IgD-negative memory B cell (primary cell): ENCODE results near the gene NARS2. TPM values are rescaled to one million over a fixed set of nuclear protein-coding genes. Genes with fewer than 3 reads are reported as not detected.
A peak's percentile ranks its signal among the peaks of the same experiment; 100 is the strongest.
"Not testable (repeated sequence)": the region's sequence is repeated elsewhere in the genome, so short reads cannot be mapped to it uniquely, and the experiment has no call there.

Experiments
- H3K27ac Mint-ChIP-seq, 3 donors: one replicate each; pipeline ENCODE4 v1.8.0; 2020 to 2022; ENCODE audit warnings: mild to moderate bottlenecking in 3 of 3, mixed read lengths in 3 of 3, moderate library complexity in 1 of 3
- H3K27me3 Mint-ChIP-seq: one replicate; pipeline ENCODE4 v1.8.0; 2021; ENCODE audit warnings: mixed read lengths
- H3K36me3 Mint-ChIP-seq: one replicate; pipeline ENCODE4 v1.8.0; 2020; ENCODE audit warnings: mild to moderate bottlenecking, mixed read lengths
- H3K4me1 Mint-ChIP-seq, 3 donors: one replicate each; pipeline ENCODE4 v1.8.0; 2020 to 2022; ENCODE audit warnings: mixed read lengths in 3 of 3, mild to moderate bottlenecking in 1 of 3
- H3K4me3 Mint-ChIP-seq, 4 donors: one replicate each; pipeline ENCODE4 v1.8.0; 2020 to 2022; ENCODE audit warnings: mild to moderate bottlenecking in 4 of 4, mixed read lengths in 4 of 4, moderate library complexity in 3 of 4
- H3K9me3 Mint-ChIP-seq, 3 donors: one replicate each; pipeline ENCODE4 v1.8.0; 2020 to 2021; ENCODE audit warnings: mixed read lengths in 3 of 3, mild to moderate bottlenecking in 1 of 3
- polyA plus RNA-seq: library from polyadenylated mRNA; unstranded; fragments of 300-500 nt; fragmentation: Illumina TruSeq; gene quantifications from one replicate; pipeline ENCODE4 v1.2.3, GENCODE V29; 2021

The NARS2 gene
- polyA plus RNA-seq, 1 donor from 2014 or later = 13.5 TPM

GRCh38 chr11:78540256-78540655 is 34.4 kb downstream of the NARS2 start:
- Mint-ChIP-seq H3K4me3 (no peak overlapping the region), H3K27ac (peak overlapping the region in 1 of 3 donors; percentile 39), H3K4me1 (peaks cover 16 to 24% (median 21%) of the 10 kb centered on the region in 3 donors), H3K36me3 (peaks cover 12% of the 10 kb centered on the region), H3K9me3 (no peaks in the 10 kb centered on the region), H3K27me3 (no peaks in the 10 kb centered on the region)

DNA sequence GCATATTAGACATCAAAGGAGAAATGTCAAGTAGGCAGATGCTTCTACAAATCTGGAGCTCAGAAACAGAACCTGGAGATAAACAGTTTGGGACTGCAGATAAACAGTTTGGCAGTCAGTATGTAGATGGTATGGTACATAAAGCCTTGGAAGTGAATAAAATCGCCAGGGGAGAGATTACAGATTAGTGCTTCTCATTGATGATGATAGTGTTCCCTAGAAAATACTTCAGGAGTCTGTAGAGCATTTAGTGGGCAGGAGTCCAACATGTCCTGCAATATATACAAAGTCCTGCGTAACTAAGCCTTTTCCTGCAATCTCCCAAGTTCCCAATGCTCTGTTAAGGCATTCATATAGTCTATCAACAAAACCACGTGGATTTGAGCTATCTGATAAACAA is 35.2 kb downstream of the NARS2 start:
- H3K27me3 Mint-ChIP-seq = no peaks in the 10 kb centered on the region
- H3K4me1 Mint-ChIP-seq = peaks cover 21 to 28% (median 24%) of the 10 kb centered on the region in 3 donors
- H3K36me3 Mint-ChIP-seq = peaks cover 11% of the 10 kb centered on the region
- no peak overlapping the region for H3K4me3 Mint-ChIP-seq
- H3K9me3 Mint-ChIP-seq = no peaks in the 10 kb centered on the region
- peak overlapping the region in 1 of 3 donors; percentile 13 for H3K27ac Mint-ChIP-seq

DNA sequence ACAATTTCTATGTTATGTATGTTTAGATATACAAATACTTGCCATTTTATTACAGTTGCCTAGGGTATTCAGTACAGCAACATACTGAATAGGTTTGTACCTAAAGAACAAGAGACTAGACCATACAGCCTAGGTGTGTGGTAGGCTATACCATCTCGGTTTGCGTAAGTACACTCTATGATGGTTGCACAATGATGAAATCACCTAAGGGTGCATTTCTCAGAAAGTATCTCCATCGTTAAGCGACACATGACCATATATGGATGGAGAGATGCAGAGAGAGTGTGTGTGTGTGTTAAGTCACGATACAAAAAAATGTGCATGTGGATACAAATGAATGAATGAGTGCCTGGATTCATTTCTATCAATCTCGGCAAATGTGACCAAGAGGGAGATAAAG is 37.7 kb downstream of the NARS2 start:
- H3K4me3 Mint-ChIP-seq = no peak overlapping the region
- peaks cover 9% of the 10 kb centered on the region for H3K36me3 Mint-ChIP-seq
- peaks cover 31 to 37% (median 32%) of the 10 kb centered on the region in 3 donors for H3K4me1 Mint-ChIP-seq
- no peak overlapping the region for H3K27ac Mint-ChIP-seq
- no peaks in the 10 kb centered on the region for H3K27me3 Mint-ChIP-seq
- no peaks in the 10 kb centered on the region for H3K9me3 Mint-ChIP-seq

GRCh38 chr11:78535920-78536319 is 38.7 kb downstream of the NARS2 start:
- peaks cover 9% of the 10 kb centered on the region for H3K36me3 Mint-ChIP-seq
- H3K9me3 Mint-ChIP-seq = no peaks in the 10 kb centered on the region
- no peaks in the 10 kb centered on the region for H3K27me3 Mint-ChIP-seq
- no peak overlapping the region for H3K4me3 Mint-ChIP-seq
- no peak overlapping the region for H3K27ac Mint-ChIP-seq
- H3K4me1 Mint-ChIP-seq = peaks cover 27 to 33% (median 29%) of the 10 kb centered on the region in 3 donors

DNA sequence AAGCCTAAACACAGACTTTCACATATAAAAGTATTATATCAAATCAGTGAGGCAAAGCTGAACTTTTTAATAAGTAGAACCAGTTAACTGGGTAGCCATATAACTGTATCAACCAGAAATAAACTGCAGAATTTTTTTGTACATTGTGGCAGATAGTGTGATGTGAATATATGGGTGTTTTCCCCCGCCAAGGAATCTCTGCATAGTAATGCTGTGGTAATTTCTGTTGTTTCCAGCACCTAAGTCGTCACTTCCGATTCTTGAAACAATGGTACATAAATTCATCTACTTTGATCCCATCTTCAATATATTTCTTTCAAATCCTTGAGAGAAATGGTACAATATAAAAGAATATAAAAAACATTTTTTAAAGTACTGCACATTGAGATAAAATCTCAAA is 39.6 kb downstream of the NARS2 start:
- H3K27ac Mint-ChIP-seq = peak overlapping the region in 1 of 3 donors; percentile 40
- no peak overlapping the region for H3K4me3 Mint-ChIP-seq
- peaks cover 7% of the 10 kb centered on the region for H3K36me3 Mint-ChIP-seq
- H3K9me3 Mint-ChIP-seq = no peaks in the 10 kb centered on the region
- no peaks in the 10 kb centered on the region for H3K27me3 Mint-ChIP-seq
- peaks cover 27 to 29% (median 29%) of the 10 kb centered on the region in 3 donors for H3K4me1 Mint-ChIP-seq

DNA sequence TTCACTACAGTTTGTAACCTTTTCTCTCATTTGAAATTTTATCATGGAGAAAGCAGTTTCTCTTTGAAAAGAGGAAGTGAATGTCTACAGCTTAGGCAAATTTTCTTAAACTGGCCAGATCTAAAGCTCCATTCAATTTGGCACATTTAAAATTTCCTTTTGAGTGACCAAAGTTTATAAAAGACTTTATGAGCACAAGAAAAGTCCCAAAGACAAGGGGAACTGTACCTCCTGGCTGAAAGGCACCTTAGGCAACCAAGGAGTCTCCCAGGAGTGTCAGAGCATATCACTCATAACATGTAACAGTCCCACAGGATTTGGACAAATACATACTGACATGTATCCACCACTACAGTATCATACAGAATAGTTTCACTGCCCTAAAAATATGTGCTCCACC is 41.3 kb downstream of the NARS2 start:
- peak overlapping the region; percentile 90 to 96 (median 93) for H3K27ac Mint-ChIP-seq

GRCh38 chr11:78532991-78533390 is 41.7 kb downstream of the NARS2 start:
- peaks cover 6% of the 10 kb centered on the region for H3K36me3 Mint-ChIP-seq
- H3K27ac Mint-ChIP-seq = peak overlapping the region; percentile 90 to 96 (median 93)
- H3K27me3 Mint-ChIP-seq = no peaks in the 10 kb centered on the region
- H3K9me3 Mint-ChIP-seq = no peaks in the 10 kb centered on the region
- peak overlapping the region; percentile 10 to 89 (median 30) for H3K4me3 Mint-ChIP-seq
- peaks cover 22 to 29% (median 29%) of the 10 kb centered on the region in 3 donors for H3K4me1 Mint-ChIP-seq

More for the DNA sequence above, 41.3 kb downstream of the NARS2 start:
- Mint-ChIP-seq H3K4me3 (peak overlapping the region; percentile 10 to 89 (median 29)), H3K4me1 (peaks cover 26 to 29% (median 29%) of the 10 kb centered on the region in 3 donors), H3K36me3 (peaks cover 6% of the 10 kb centered on the region), H3K27me3 (no peaks in the 10 kb centered on the region), H3K9me3 (no peaks in the 10 kb centered on the region)

DNA sequence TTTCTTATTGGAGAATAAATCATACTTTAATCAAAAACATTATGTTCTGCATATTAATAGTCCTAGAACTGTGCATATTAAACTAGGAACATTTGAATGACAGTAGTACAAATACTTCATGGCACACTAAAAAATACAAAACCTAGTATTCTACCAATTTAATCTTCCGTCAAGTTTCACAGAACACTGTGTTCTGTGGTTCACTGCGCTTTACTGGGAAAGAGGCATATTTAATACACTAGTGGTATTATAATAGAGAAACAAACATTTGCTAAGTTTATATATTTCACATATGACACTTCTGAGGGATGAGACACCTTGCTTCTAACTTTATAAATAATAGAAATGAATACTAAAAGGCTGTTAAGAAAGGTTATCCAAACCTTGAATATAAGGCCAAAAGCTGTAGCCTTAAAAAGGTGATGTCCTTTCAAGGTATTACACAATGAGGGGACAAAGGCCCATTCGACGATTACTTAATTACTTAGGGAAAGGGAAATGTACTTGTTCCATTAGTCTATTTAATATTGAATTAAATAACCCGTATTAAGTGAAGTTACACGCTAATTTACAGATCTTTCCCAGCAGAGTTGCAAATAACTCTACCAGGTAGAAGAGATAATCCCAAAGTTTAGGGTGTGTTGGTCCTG is 48.0 kb downstream of the NARS2 start:
- Mint-ChIP-seq H3K4me1 (peaks cover under 1 to 3% (median under 1%) of the 10 kb centered on the region in 3 donors), H3K36me3 (peaks cover 1% of the 10 kb centered on the region), H3K9me3 (no peaks in the 10 kb centered on the region), H3K4me3 (no peak overlapping the region), H3K27me3 (no peaks in the 10 kb centered on the region), H3K27ac (no peak overlapping the region)

GRCh38 chr11:78525720-78526119 is 48.9 kb downstream of the NARS2 start:
- no peak overlapping the region for H3K4me3 Mint-ChIP-seq
- no peaks in the 10 kb centered on the region for H3K27me3 Mint-ChIP-seq

DNA sequence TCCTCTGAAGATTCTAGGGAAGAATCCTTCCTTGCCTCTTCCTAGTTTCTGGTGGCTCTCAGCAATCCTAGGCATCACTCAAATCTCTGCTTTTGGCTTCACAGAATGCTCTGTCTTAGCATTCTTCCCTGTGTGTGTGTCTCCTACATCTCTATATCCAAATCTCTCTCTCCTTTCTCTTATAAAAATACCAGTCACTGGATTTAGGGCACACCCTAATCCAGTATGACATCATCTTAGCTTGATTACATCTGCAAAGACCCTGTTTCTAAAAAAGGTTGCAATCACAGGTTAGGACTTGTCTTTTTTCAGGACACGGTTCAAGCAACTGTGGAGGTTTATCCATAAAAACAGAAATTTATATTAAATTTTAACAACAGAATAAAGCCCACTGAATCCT is 54.4 kb downstream of the NARS2 start:
- no peaks in the 10 kb centered on the region for H3K27me3 Mint-ChIP-seq
- H3K36me3 Mint-ChIP-seq = peaks cover 15% of the 10 kb centered on the region
- H3K9me3 Mint-ChIP-seq = no peaks in the 10 kb centered on the region
- peaks cover 0 to 2% (median 0%) of the 10 kb centered on the region in 3 donors for H3K4me1 Mint-ChIP-seq
- H3K27ac Mint-ChIP-seq = no peak overlapping the region
- no peak overlapping the region for H3K4me3 Mint-ChIP-seq

More at GRCh38 chr11:78525720-78526119, 48.9 kb downstream of the NARS2 start:
- H3K4me1 Mint-ChIP-seq = peaks cover 0 to 2% (median 0%) of the 10 kb centered on the region in 3 donors
- no peaks in the 10 kb centered on the region for H3K9me3 Mint-ChIP-seq
- H3K36me3 Mint-ChIP-seq = peaks cover 1% of the 10 kb centered on the region
- H3K27ac Mint-ChIP-seq = no peak overlapping the region

DNA sequence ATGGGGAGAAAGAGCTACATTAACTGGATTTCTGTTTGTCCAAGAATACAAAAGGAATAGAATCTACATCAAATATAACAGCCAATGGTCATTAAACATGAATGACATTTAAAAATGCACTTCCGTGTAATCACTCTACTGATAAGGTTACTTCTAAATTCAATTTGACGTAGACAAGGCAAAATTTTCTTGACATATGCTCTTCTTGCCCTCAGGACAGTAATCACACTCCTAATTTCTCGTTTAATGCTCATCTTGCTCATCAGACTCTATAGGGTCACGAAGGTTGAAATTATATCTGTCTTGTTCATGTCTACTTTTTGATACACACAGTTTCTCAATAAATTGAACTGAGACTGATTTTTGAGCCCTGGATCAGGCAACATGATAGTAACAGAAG is 58.4 kb downstream of the NARS2 start:
- H3K27ac Mint-ChIP-seq = no peak overlapping the region
- H3K4me1 Mint-ChIP-seq = peaks cover 0 to 3% (median 0%) of the 10 kb centered on the region in 3 donors
- H3K9me3 Mint-ChIP-seq = no peaks in the 10 kb centered on the region
- no peak overlapping the region for H3K4me3 Mint-ChIP-seq
- H3K27me3 Mint-ChIP-seq = no peaks in the 10 kb centered on the region
- peaks cover 20% of the 10 kb centered on the region for H3K36me3 Mint-ChIP-seq

DNA sequence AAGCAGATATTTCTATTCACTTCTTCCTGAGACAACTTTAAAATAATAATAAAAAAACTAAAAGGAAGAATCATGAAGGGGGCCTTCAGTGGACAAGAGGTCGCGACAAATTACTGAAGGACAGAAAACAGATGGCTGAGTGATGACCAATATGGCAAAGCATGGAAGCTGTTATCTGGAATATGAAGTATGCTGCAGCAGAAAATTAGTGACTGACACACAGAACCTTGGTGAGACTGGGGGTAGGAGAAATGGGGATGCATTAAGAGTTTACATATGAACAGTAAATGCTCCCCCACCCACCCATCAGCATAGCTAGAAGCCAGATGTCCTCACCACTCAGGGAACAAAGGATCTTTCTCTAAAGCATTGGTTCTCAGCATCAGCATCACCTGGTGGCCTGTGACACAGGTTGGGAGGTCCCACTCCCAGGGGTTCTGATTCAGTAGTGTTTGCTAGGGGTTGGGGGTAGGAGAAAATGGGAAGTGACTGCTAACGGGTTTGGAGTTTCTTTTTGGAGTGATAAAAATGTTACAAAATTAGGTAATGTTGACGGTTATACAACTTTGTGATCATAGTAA is 59.7 kb downstream of the NARS2 start:
- H3K4me1 Mint-ChIP-seq = peaks cover 0 to 3% (median 0%) of the 10 kb centered on the region in 3 donors
- peaks cover 21% of the 10 kb centered on the region for H3K36me3 Mint-ChIP-seq
- H3K9me3 Mint-ChIP-seq = peaks cover 3 to 4% (median 3%) of the 10 kb centered on the region in 3 donors

GRCh38 chr11:78513085-78513484 is 61.6 kb downstream of the NARS2 start:
- not testable (repeated sequence) for H3K9me3 Mint-ChIP-seq, H3K4me1 Mint-ChIP-seq, H3K4me3 Mint-ChIP-seq, H3K27ac Mint-ChIP-seq, H3K27me3 Mint-ChIP-seq
- H3K36me3 Mint-ChIP-seq = peaks cover 23% of the 10 kb centered on the region

More for the DNA sequence above, 59.7 kb downstream of the NARS2 start:
- Mint-ChIP-seq H3K4me3 (no peak overlapping the region), H3K27ac (peak overlapping the region in 1 of 3 donors; percentile 39), H3K27me3 (no peaks in the 10 kb centered on the region)

DNA sequence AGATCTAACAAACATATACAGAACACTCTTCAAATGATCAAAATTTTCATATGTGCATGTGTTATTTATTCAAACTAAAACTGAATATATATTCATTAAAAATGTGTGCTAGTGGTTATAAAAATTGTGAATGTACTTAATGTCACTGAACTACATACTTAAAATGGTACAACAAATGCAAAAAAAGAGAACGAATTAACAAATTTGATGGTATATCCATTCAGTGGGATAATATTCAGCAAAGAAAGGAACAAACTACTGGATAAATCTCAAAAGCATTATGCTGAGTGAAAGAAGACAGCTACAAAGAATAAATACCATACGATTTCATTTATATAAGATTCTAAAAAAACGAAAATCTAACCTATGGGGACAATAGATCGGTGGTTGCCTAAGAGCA is 64.1 kb downstream of the NARS2 start:
- Mint-ChIP-seq H3K9me3 (peaks cover 4 to 7% (median 5%) of the 10 kb centered on the region in 3 donors), H3K36me3 (peaks cover 13% of the 10 kb centered on the region), H3K27me3 (no peaks in the 10 kb centered on the region), H3K4me3 (peak overlapping the region in 1 of 4 donors; percentile 42), H3K27ac (no peak overlapping the region), H3K4me1 (peaks cover 5 to 10% (median 7%) of the 10 kb centered on the region in 3 donors)

DNA sequence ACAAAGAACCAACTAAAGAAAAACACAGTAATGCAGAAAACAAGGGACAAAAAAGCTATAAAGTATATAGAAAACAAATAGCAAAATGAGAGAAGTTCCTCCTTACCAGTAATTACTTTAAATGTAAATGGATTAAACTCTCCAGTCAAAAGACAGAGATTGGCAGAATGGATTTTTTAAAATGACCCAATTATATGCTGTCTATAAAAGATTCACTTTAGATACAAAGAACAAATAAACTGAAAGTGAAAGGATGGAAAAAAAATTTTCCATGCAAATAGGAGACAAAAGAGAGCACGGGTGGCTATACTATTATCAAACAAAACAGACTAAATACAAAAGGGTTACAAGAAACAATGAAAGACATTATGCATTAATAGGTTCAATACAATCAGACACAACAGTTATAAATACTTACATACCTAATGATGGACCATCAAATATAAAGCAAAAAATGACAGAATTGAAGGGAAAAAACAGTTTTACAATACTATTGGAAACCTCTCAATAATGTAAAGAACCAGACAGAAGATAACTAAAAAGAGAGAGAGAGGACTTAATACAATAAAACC is 64.6 kb downstream of the NARS2 start:
- Mint-ChIP-seq H3K27ac (no peak overlapping the region), H3K4me3 (no peak overlapping the region), H3K27me3 (no peaks in the 10 kb centered on the region), H3K36me3 (peaks cover 13% of the 10 kb centered on the region), H3K9me3 (peaks cover 4 to 7% (median 5%) of the 10 kb centered on the region in 3 donors), H3K4me1 (peaks cover 5 to 14% (median 7%) of the 10 kb centered on the region in 3 donors)
